Neural progenitor cell (in vitro differentiated cells): ENCODE data around the gene BRSK2. TPM values are rescaled to one million over a fixed set of nuclear protein-coding genes. Genes with fewer than 3 reads are reported as not detected.

Experiments used
- DNase-seq: peaks from one replicate; pipeline ENCODE4 v3.0.0-alpha.2; 2016; ENCODE audit warnings: low spot score
- H2AFZ ChIP-seq: fragments of 200-600 bp; sonication (generic); replicated peaks from 2 replicates; pipeline ENCODE4 v1.6.1; 2016; ENCODE audit warnings: antibody characterized with exemption
- H3F3A ChIP-seq: fragments of 200-600 bp; sonication (generic); 2 replicates; pipeline ENCODE4 v1.6.1; 2016; ENCODE audit warnings: antibody characterized with exemption, low read depth
- H3K27ac ChIP-seq: fragments of 200-600 bp; sonication (generic); 2 replicates; pipeline ENCODE4 v1.5.1; 2016; ENCODE audit warnings: mild to moderate bottlenecking
- H3K27me3 ChIP-seq: fragments of 200-600 bp; sonication (generic); 2 replicates; pipeline ENCODE4 v1.6.1; 2016; ENCODE audit warnings: mild to moderate bottlenecking, moderate library complexity
- H3K36me3 ChIP-seq: fragments of 200-600 bp; sonication (generic); 2 replicates; pipeline ENCODE4 v1.5.1; 2016
- H3K4me1 ChIP-seq: fragments of 200-600 bp; sonication (generic); 2 replicates; pipeline ENCODE4 v1.6.1; 2016; ENCODE audit warnings: mixed run types
- H3K4me2 ChIP-seq: fragments of 200-600 bp; sonication (generic); 2 replicates; pipeline ENCODE4 v1.6.1; 2016
- H3K4me3 ChIP-seq: fragments of 200-600 bp; sonication (generic); 2 replicates; pipeline ENCODE4 v1.5.1; 2016
- H3K79me2 ChIP-seq: fragments of 200-600 bp; sonication (generic); 2 replicates; pipeline ENCODE4 v1.6.1; 2016; ENCODE audit warnings: low read depth
- H3K9ac ChIP-seq: fragments of 200-600 bp; sonication (generic); 2 replicates; pipeline ENCODE4 v1.6.1; 2016
- H3K9me3 ChIP-seq: fragments of 200-600 bp; sonication (generic); 2 replicates; pipeline ENCODE4 v1.5.1; 2016; ENCODE audit warnings: low read depth
- H4K20me1 ChIP-seq: fragments of 200-600 bp; sonication (generic); 2 replicates; pipeline ENCODE4 v1.6.1; 2016; ENCODE audit warnings: low read depth
- H3K27ac Mint-ChIP-seq: 3 replicates; pipeline ENCODE4 v1.8.0; 2021; ENCODE audit warnings: mixed read lengths
- H3K27me3 Mint-ChIP-seq: 2 replicates; pipeline ENCODE4 v1.8.0; 2022; ENCODE audit warnings: low read depth, mild to moderate bottlenecking, inconsistent platforms, moderate library complexity, mixed read lengths; ENCODE audit not compliant: insufficient read depth
- H3K36me3 Mint-ChIP-seq: 3 replicates; pipeline ENCODE4 v1.8.0; 2021; ENCODE audit warnings: mixed read lengths
- H3K4me1 Mint-ChIP-seq: 3 replicates; pipeline ENCODE4 v1.8.0; 2021; ENCODE audit warnings: mixed read lengths
- H3K4me3 Mint-ChIP-seq: 3 replicates; pipeline ENCODE4 v1.8.0; 2021; ENCODE audit warnings: mild to moderate bottlenecking, moderate library complexity, mixed read lengths
- H3K9me3 Mint-ChIP-seq: 3 replicates; pipeline ENCODE4 v1.8.0; 2020; ENCODE audit warnings: mixed read lengths
- EZH2 ChIP-seq: fragments of 200-600 bp; sonication (generic); IDR thresholded peaks from 2 replicates; pipeline ENCODE4 v1.6.1; 2017; ENCODE audit warnings: antibody characterized with exemption, mild to moderate bottlenecking, moderate library complexity
- EZH2phosphoT487 ChIP-seq: fragments of 200-600 bp; sonication (generic); IDR thresholded peaks from 2 replicates; pipeline ENCODE4 v1.6.1; 2017; ENCODE audit warnings: antibody characterized with exemption
- total RNA-seq: library from RNA; depleted of rRNA; stranded (reverse); fragments of >200 nt; gene quantifications from 2 replicates; pipeline ENCODE4 v1.2.3, GENCODE V29; 2015; ENCODE audit warnings: low replicate concordance
- TF ChIP-seq, protein P1 (sequence below): fragments of 200-600 bp; sonication (generic); IDR thresholded peaks from 2 replicates; pipeline ENCODE4 v1.5.1; 2017; ENCODE audit warnings: antibody characterized with exemption, mild to moderate bottlenecking

BRSK2 gene
- total RNA-seq, 1 donor from 2014 or later, result 8.2 TPM

- Mint-ChIP-seq H3K36me3 (no peaks in the 10 kb centered on the region), H3K27ac (peak overlapping the region; percentile 66), H3K4me1 (peaks cover 12% of the 10 kb centered on the region), H3K4me3 (no peak overlapping the region), H3K9me3 (no peaks in the 10 kb centered on the region), H3K27me3 (no peaks in the 10 kb centered on the region)
- H3K9ac ChIP-seq, result no peak overlapping the region
- H3K79me2 ChIP-seq, result peaks cover 8% of the 10 kb centered on the region
- no peaks in the 10 kb centered on the region for H3K36me3 ChIP-seq
- DNase-seq, result no peak
- TF ChIP-seq EZH2phosphoT487 (no peak), EZH2 (no peak)
- TF ChIP-seq, protein P1, sequence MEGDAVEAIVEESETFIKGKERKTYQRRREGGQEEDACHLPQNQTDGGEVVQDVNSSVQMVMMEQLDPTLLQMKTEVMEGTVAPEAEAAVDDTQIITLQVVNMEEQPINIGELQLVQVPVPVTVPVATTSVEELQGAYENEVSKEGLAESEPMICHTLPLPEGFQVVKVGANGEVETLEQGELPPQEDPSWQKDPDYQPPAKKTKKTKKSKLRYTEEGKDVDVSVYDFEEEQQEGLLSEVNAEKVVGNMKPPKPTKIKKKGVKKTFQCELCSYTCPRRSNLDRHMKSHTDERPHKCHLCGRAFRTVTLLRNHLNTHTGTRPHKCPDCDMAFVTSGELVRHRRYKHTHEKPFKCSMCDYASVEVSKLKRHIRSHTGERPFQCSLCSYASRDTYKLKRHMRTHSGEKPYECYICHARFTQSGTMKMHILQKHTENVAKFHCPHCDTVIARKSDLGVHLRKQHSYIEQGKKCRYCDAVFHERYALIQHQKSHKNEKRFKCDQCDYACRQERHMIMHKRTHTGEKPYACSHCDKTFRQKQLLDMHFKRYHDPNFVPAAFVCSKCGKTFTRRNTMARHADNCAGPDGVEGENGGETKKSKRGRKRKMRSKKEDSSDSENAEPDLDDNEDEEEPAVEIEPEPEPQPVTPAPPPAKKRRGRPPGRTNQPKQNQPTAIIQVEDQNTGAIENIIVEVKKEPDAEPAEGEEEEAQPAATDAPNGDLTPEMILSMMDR, result no peak
- H3K27me3 ChIP-seq, result no peaks in the 10 kb centered on the region
- H4K20me1 ChIP-seq, result peaks cover 51% of the 10 kb centered on the region
- H2AFZ ChIP-seq, result no peak overlapping the region
- H3F3A ChIP-seq, result no peaks in the 10 kb centered on the region
- no peak overlapping the region for H3K4me2 ChIP-seq
- H3K9me3 ChIP-seq, result no peaks in the 10 kb centered on the region
- peaks cover 11% of the 10 kb centered on the region for H3K4me1 ChIP-seq
- no peak overlapping the region for H3K27ac ChIP-seq
- no peak overlapping the region for H3K4me3 ChIP-seq
Measured at GRCh38 chr11:1406571-1407485, 17.1 kb downstream of the BRSK2 start.

GRCh38 chr11:1407668-1408067, 17.9 kb downstream of the BRSK2 start:
- Histone ChIP-seq H2AFZ (no peak overlapping the region), H3F3A (no peaks in the 10 kb centered on the region), H3K4me1 (peaks cover 11% of the 10 kb centered on the region), H3K79me2 (peaks cover 8% of the 10 kb centered on the region), H3K27me3 (no peaks in the 10 kb centered on the region), H3K4me3 (no peak overlapping the region), H3K4me2 (no peak overlapping the region), H3K9ac (no peak overlapping the region), H3K9me3 (no peaks in the 10 kb centered on the region), H4K20me1 (peaks cover 43% of the 10 kb centered on the region), H3K27ac (no peak overlapping the region), H3K36me3 (no peaks in the 10 kb centered on the region)
- H3K27me3 Mint-ChIP-seq, result no peaks in the 10 kb centered on the region
- peaks cover 10% of the 10 kb centered on the region for H3K4me1 Mint-ChIP-seq
- no peak overlapping the region for H3K27ac Mint-ChIP-seq
- TF ChIP-seq EZH2 (no peak), EZH2phosphoT487 (no peak)
- TF ChIP-seq, protein P1, result no peak
- no peaks in the 10 kb centered on the region for H3K36me3 Mint-ChIP-seq
- no peaks in the 10 kb centered on the region for H3K9me3 Mint-ChIP-seq
- DNase-seq, result no peak
- no peak overlapping the region for H3K4me3 Mint-ChIP-seq

GRCh38 chr11:1408346-1408745, 18.6 kb downstream of the BRSK2 start:
- DNase-seq, result no peak
- no peaks in the 10 kb centered on the region for H3K36me3 ChIP-seq
- H3K27ac ChIP-seq, result no peak overlapping the region
- peaks cover 8% of the 10 kb centered on the region for H3K79me2 ChIP-seq
- no peak overlapping the region for H3K4me3 ChIP-seq
- TF ChIP-seq EZH2phosphoT487 (no peak), EZH2 (no peak)
- TF ChIP-seq, protein P1, result no peak
- H3K4me2 ChIP-seq, result no peak overlapping the region
- H3K27me3 ChIP-seq, result no peaks in the 10 kb centered on the region
- Mint-ChIP-seq H3K27me3 (no peaks in the 10 kb centered on the region), H3K4me1 (peaks cover 10% of the 10 kb centered on the region), H3K4me3 (peak overlapping the region; percentile 27), H3K27ac (peak overlapping the region; percentile 57), H3K9me3 (no peaks in the 10 kb centered on the region), H3K36me3 (no peaks in the 10 kb centered on the region)
- H3K9me3 ChIP-seq, result no peaks in the 10 kb centered on the region
- peaks cover 11% of the 10 kb centered on the region for H3K4me1 ChIP-seq
- no peaks in the 10 kb centered on the region for H3F3A ChIP-seq
- H4K20me1 ChIP-seq, result peaks cover 36% of the 10 kb centered on the region
- H3K9ac ChIP-seq, result no peak overlapping the region
- H2AFZ ChIP-seq, result no peak overlapping the region
